Activated naive CD8-positive, alpha-beta T cell treated with anti-CD3 and anti-CD28 coated beads for 36 hours (primary cell): ENCODE results near the gene MPC1L. TPM values are rescaled to one million over a fixed set of nuclear protein-coding genes. Genes with fewer than 3 reads are reported as not detected.
A peak's percentile ranks its signal among the peaks of the same experiment; 100 is the strongest.

Source experiments
- DNase-seq: peaks from one replicate; pipeline ENCODE4 v3.0.0; 2021
- H3K27ac Mint-ChIP-seq: one replicate; pipeline ENCODE4 v1.8.0; 2022; ENCODE audit warnings: mild to moderate bottlenecking, moderate library complexity, mixed read lengths
- H3K27me3 Mint-ChIP-seq: one replicate; pipeline ENCODE4 v1.8.0; 2022; ENCODE audit warnings: mild to moderate bottlenecking, mixed read lengths
- H3K36me3 Mint-ChIP-seq: one replicate; pipeline ENCODE4 v1.8.0; 2021; ENCODE audit warnings: mild to moderate bottlenecking, mixed read lengths
- H3K4me1 Mint-ChIP-seq: one replicate; pipeline ENCODE4 v1.8.0; 2021; ENCODE audit warnings: mixed read lengths
- H3K4me3 Mint-ChIP-seq: one replicate; pipeline ENCODE4 v1.8.0; 2022; ENCODE audit warnings: mild to moderate bottlenecking, moderate library complexity, mixed read lengths
- H3K9me3 Mint-ChIP-seq: one replicate; pipeline ENCODE4 v1.8.0; 2022; ENCODE audit warnings: mixed read lengths
- total RNA-seq, 2 experiments: library from RNA; stranded (reverse); gene quantifications; one replicate each; pipeline ENCODE4 v1.2.3, GENCODE V29; 2021

The MPC1L gene
- total RNA-seq, 2 experiments from 2014 or later, result not detected

DNA sequence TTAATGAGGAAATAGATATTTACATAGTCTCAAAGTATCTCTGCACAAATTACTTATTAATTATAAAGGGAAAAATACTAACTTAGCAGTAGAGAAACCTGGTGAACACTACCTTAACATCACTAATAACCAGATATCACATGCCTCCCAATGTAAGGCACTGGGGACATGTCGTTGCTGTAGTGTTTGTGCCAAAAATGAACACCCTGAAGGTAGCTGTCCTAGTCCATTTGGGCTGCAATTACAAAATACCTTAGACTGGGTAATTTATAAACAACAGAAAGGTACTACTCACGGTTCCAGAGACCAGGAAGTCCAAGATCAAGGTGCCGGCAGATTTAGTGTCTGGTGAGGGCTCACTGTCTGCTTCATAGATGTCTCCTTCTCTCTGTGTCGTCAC lies 10.7 kb upstream of the MPC1L start:
- Mint-ChIP-seq H3K4me3 (no peak overlapping the region), H3K27ac (no peak overlapping the region), H3K4me1 (no peaks in the 10 kb centered on the region), H3K36me3 (no peaks in the 10 kb centered on the region), H3K27me3 (no peaks in the 10 kb centered on the region), H3K9me3 (no peaks in the 10 kb centered on the region)
- no peak for DNase-seq

DNA sequence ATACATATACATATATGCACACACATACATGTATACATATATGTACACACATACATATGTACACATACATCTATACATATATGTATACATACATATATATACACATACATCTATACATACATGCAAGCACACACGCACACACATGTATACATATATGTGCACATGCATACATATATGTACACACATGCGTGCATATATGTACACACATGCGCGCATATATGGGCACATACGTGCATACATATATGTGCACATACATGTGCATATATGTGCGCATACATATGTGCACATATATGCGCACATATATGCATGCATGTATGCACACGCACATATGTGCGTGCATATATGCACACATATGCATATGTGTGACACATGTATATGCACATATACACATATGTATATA lies 7.3 kb upstream of the MPC1L start:
- Mint-ChIP-seq H3K36me3 (no peaks in the 10 kb centered on the region), H3K4me3 (no peak overlapping the region), H3K27ac (no peak overlapping the region), H3K9me3 (no peaks in the 10 kb centered on the region), H3K27me3 (no peaks in the 10 kb centered on the region), H3K4me1 (no peaks in the 10 kb centered on the region)
- DNase-seq, result no peak

- H3K4me3 Mint-ChIP-seq, result no peak overlapping the region
- no peak overlapping the region for H3K27ac Mint-ChIP-seq
- H3K36me3 Mint-ChIP-seq, result no peaks in the 10 kb centered on the region
- DNase-seq, result no peak
- no peaks in the 10 kb centered on the region for H3K4me1 Mint-ChIP-seq
- H3K9me3 Mint-ChIP-seq, result no peaks in the 10 kb centered on the region
- no peaks in the 10 kb centered on the region for H3K27me3 Mint-ChIP-seq
These were observed 5.7 kb upstream of the MPC1L start for GRCh38 chrX:40617566-40617965.

DNA sequence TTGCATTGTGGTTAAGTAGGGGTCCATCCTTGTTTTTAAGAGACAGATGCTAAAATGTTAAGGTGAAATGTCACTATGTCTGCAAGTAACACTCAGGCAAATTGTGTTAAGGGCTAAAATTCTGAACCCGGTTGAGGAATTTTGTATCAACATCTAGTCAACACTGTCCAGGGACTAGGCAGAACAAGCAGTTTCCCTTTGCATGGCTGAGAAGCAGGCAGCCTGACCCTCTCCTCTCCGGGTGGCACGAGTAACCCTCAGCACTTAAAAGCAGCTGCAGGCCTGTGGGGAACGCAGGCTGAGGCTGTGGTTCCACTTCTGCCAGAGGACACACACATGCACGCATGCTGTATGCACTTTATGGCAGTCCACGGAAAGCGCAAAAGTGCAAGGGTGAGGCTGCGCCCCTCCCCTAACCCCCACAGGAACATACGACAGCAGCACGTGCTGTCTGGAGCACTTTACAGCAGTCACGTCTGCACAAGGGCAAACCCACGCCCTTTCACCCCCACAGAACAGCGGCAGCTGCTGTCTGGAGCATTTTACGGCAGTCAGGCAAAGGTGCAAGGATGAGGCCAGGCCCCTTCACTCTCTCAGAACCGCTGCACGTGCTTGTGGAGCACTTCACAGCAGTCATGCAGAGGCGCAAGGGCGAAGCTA lies 619 bp upstream of the MPC1L start:
- peaks cover 1% of the 10 kb centered on the region for H3K36me3 Mint-ChIP-seq
- no peaks in the 10 kb centered on the region for H3K9me3 Mint-ChIP-seq
- H3K27me3 Mint-ChIP-seq, result no peaks in the 10 kb centered on the region
- no peak overlapping the region for H3K27ac Mint-ChIP-seq
- no peaks in the 10 kb centered on the region for H3K4me1 Mint-ChIP-seq
- H3K4me3 Mint-ChIP-seq, result no peak overlapping the region
- no peak for DNase-seq

DNA sequence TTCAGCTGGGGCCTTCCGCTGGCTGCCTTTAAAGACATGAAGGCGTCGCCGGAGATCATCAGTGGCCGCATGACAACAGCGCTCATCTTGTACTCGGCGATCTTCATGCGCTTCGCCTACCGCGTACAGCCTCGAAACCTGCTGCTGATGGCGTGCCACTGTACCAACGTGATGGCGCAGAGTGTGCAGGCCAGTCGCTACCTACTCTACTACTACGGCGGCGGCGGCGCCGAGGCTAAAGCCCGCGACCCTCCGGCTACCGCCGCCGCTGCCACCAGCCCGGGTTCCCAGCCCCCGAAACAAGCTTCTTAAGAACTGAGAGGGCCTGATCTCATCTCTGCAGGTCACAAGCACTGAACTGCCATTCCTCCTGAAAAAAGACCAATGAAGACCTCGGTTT lies 437 bp downstream of the MPC1L start:
- Mint-ChIP-seq H3K4me1 (no peaks in the 10 kb centered on the region), H3K36me3 (peaks cover 5% of the 10 kb centered on the region), H3K27me3 (no peaks in the 10 kb centered on the region), H3K4me3 (no peak overlapping the region), H3K27ac (no peak overlapping the region), H3K9me3 (no peaks in the 10 kb centered on the region)
- DNase-seq, result no peak

- Mint-ChIP-seq H3K36me3 (peaks cover 5% of the 10 kb centered on the region), H3K9me3 (no peaks in the 10 kb centered on the region), H3K27me3 (no peaks in the 10 kb centered on the region), H3K4me1 (no peaks in the 10 kb centered on the region), H3K27ac (no peak overlapping the region), H3K4me3 (no peak overlapping the region)
- DNase-seq, result no peak
These were observed 2.1 kb downstream of the MPC1L start for GRCh38 chrX:40625294-40625693.

GRCh38 chrX:40628506-40628905 lies 5.3 kb downstream of the MPC1L start:
- no peak for DNase-seq
- Mint-ChIP-seq H3K27me3 (no peaks in the 10 kb centered on the region), H3K9me3 (no peaks in the 10 kb centered on the region), H3K36me3 (peaks cover 13% of the 10 kb centered on the region), H3K4me3 (no peak overlapping the region), H3K27ac (no peak overlapping the region), H3K4me1 (peaks cover 10% of the 10 kb centered on the region)

GRCh38 chrX:40632199-40632598 lies 9.0 kb downstream of the MPC1L start:
- H3K9me3 Mint-ChIP-seq, result no peaks in the 10 kb centered on the region
- peaks cover 12% of the 10 kb centered on the region for H3K4me1 Mint-ChIP-seq
- H3K36me3 Mint-ChIP-seq, result peaks cover 14% of the 10 kb centered on the region
- no peaks in the 10 kb centered on the region for H3K27me3 Mint-ChIP-seq
- no peak for DNase-seq
- H3K27ac Mint-ChIP-seq, result peak overlapping the region; percentile 59
- H3K4me3 Mint-ChIP-seq, result no peak overlapping the region

GRCh38 chrX:40637687-40638086 lies 14.5 kb downstream of the MPC1L start:
- no peak for DNase-seq
- Mint-ChIP-seq H3K4me1 (peaks cover 25% of the 10 kb centered on the region), H3K4me3 (no peak overlapping the region), H3K36me3 (peaks cover 15% of the 10 kb centered on the region), H3K27ac (no peak overlapping the region), H3K9me3 (no peaks in the 10 kb centered on the region), H3K27me3 (no peaks in the 10 kb centered on the region)

GRCh38 chrX:40644176-40644575 lies 20.9 kb downstream of the MPC1L start:
- Mint-ChIP-seq H3K36me3 (peaks cover 28% of the 10 kb centered on the region), H3K27ac (peak overlapping the region; percentile 80), H3K9me3 (no peaks in the 10 kb centered on the region), H3K27me3 (no peaks in the 10 kb centered on the region), H3K4me3 (peak overlapping the region; percentile 57), H3K4me1 (peaks cover 31% of the 10 kb centered on the region)
- DNase-seq, result no peak

- H3K4me3 Mint-ChIP-seq, result peak overlapping the region; percentile 88
- H3K9me3 Mint-ChIP-seq, result no peaks in the 10 kb centered on the region
- no peaks in the 10 kb centered on the region for H3K27me3 Mint-ChIP-seq
- peaks cover 28% of the 10 kb centered on the region for H3K4me1 Mint-ChIP-seq
- DNase-seq, result peak; percentile 35
- peaks cover 28% of the 10 kb centered on the region for H3K36me3 Mint-ChIP-seq
- peak overlapping the region; percentile 95 for H3K27ac Mint-ChIP-seq
These were observed 21.7 kb downstream of the MPC1L start for GRCh38 chrX:40644821-40645358.

DNA sequence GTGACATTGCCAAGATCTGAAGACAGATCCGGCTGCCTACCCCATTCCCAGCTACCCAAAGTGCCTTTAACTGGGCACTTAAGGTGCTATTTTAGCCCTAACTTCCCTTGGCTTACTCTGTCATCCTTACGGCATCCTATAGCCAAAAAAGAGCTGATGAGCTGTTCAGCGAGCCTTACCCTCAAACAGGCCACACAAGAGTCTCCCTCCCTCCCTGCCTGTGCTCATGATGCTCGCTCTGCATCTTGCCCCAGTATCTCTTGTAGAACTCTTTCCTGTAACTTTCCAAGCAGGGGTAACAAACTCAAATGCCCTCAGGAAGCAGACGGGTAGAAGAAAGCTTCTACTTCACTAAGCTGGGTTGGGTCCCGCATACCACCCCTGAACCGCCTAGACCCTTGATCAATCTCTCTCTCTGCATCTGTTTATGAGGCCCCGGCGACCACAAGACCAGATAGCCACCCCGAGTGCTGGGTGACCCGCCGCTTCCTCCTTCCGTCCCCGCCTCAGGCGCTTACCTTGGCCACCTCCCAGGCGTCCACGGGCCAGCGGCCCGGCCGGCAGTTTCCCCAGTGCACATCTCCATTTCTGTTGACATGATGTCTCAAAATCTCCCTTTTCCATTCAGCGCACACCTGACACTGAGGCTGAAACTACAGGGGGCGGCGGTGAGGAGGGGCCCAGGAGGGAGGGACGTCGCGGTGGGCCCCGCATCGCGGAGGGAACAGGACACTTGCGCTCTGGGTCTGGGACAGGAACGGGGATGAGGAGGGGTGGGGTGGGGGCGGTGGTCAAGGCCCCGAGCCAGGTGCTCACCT lies 23.5 kb downstream of the MPC1L start:
- H3K36me3 Mint-ChIP-seq, result peaks cover 28% of the 10 kb centered on the region
- H3K9me3 Mint-ChIP-seq, result no peaks in the 10 kb centered on the region
- H3K27ac Mint-ChIP-seq, result peak overlapping the region; percentile 96
- H3K4me3 Mint-ChIP-seq, result peak overlapping the region; percentile 98
- H3K4me1 Mint-ChIP-seq, result peaks cover 28% of the 10 kb centered on the region
- peak; percentile 34 for DNase-seq
- H3K27me3 Mint-ChIP-seq, result no peaks in the 10 kb centered on the region

- Mint-ChIP-seq H3K36me3 (peaks cover 21% of the 10 kb centered on the region), H3K4me3 (peak within 1 kb of the TSS; percentile 98), H3K27me3 (no peaks in the 10 kb centered on the region), H3K27ac (peak within 1 kb of the TSS; percentile 96), H3K9me3 (no peaks in the 10 kb centered on the region), H3K4me1 (peaks cover 21% of the 10 kb centered on the region)
- peak; percentile 90 for DNase-seq
These were observed 24.3 kb downstream of the MPC1L start, which contains the start of gene CXorf38 for GRCh38 chrX:40647307-40648197. TSS of gene CXorf38 (minus strand) at chrX:40647561. CDS start at chrX:40647520, 41 bp downstream.

- H3K4me3 Mint-ChIP-seq, result no peak overlapping the region
- H3K36me3 Mint-ChIP-seq, result peaks cover 1% of the 10 kb centered on the region
- peaks cover 5% of the 10 kb centered on the region for H3K4me1 Mint-ChIP-seq
- H3K27me3 Mint-ChIP-seq, result no peaks in the 10 kb centered on the region
- H3K9me3 Mint-ChIP-seq, result no peaks in the 10 kb centered on the region
- no peak overlapping the region for H3K27ac Mint-ChIP-seq
- peak; percentile 36 for DNase-seq
These were observed 28.5 kb downstream of the MPC1L start for GRCh38 chrX:40651620-40652223.
